Stimulated activated effector memory CD8-positive, alpha-beta T cell treated with anti-CD3 and anti-CD28 coated beads, Interleukin-12 subunit alpha, Interleukin-12 subunit beta, amount 100 ng/mL, for 72 hours (primary cell): ENCODE measurements around the gene STOX2.
A peak's percentile ranks its signal among the peaks of the same experiment; 100 is the strongest.

Source experiments
- ATAC-seq: fragments of 150-1000 bp; cut with Tn5 transposase; 2 replicates; pipeline ENCODE4 v1.10.0; 2021
- DNase-seq, 2 donors: peaks; one replicate each; pipeline ENCODE4 v3.0.0; 2021 to 2022; ENCODE audit warnings: low spot score in 2 of 2
- H3K27ac Mint-ChIP-seq: one replicate; pipeline ENCODE4 v1.8.0; 2022; ENCODE audit warnings: mild to moderate bottlenecking, mixed read lengths
- H3K36me3 Mint-ChIP-seq: one replicate; pipeline ENCODE4 v1.8.0; 2022; ENCODE audit warnings: mild to moderate bottlenecking, mixed read lengths
- H3K4me1 Mint-ChIP-seq: one replicate; pipeline ENCODE4 v1.8.0; 2022; ENCODE audit warnings: mixed read lengths
- H3K4me3 Mint-ChIP-seq: one replicate; pipeline ENCODE4 v1.8.0; 2022; ENCODE audit warnings: mild to moderate bottlenecking, mixed read lengths
- H3K9me3 Mint-ChIP-seq: one replicate; pipeline ENCODE4 v1.8.0; 2022; ENCODE audit warnings: mixed read lengths

Gene STOX2

DNA sequence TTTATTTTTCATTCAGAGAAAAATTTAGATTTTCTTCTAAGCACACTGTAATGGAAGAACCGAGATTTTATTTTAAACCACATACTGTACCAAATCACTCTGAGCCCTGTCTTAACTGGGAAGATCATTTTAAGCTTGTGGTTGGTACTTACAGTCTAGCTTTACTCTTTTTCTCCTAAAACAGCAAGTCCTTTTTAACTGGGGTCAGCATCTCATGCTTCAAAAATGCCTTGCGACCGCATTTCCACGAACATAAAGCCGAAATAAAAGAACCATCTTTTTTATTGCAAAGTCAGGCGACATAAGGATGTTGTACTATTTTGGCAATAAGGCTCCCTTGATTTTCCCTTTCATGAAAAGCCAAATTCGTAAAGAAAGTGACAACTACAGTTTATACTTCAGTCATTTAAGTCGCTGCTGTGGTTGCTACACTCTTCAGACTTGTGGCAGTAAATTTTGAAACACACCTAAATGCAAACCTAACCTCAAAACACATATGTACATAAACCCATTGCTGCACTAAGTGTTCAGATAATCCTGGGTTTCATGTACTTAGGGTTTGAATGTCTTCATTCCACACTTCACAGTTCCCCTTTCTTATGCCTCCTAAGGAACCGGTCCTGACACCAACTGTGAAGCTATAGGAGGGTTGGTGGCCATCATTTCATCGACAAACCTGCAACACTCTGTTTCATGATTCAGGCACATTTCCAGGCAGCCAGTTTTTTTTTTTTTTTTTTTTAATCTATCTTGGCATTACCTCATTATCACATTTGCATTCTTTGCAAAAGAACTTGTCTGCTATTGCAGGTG is 3.0 kb downstream of the STOX2 start:
- H3K36me3 Mint-ChIP-seq, result no peaks in the 10 kb centered on the region
- peaks cover 10% of the 10 kb centered on the region for H3K4me1 Mint-ChIP-seq
- no peak overlapping the region for H3K27ac Mint-ChIP-seq
- DNase-seq (no peak), ATAC-seq (no peak)
- no peak overlapping the region for H3K4me3 Mint-ChIP-seq
- H3K9me3 Mint-ChIP-seq, result no peaks in the 10 kb centered on the region

DNA sequence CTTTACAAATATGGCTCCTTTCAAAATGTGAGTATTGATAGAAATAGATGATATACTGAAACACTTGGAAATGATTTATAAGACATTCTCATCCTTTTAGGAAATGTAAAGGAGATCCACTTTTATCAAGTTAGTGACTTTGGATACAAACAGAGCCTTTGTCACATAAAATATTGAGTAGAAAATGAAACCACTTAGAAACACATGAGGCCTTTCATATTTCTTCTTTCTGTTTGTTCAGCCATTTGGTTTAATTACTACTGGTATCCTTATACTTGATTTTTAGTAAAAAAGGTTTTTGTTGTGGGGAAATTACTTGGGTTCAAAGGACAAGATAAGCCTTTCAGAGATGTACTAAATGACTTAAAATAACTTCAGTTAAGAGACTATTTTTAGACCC is 4.1 kb downstream of the STOX2 start:
- ATAC-seq (no peak), DNase-seq (no peak)
- no peaks in the 10 kb centered on the region for H3K36me3 Mint-ChIP-seq
- no peak overlapping the region for H3K27ac Mint-ChIP-seq
- H3K4me3 Mint-ChIP-seq, result no peak overlapping the region
- peaks cover 10% of the 10 kb centered on the region for H3K4me1 Mint-ChIP-seq
- no peaks in the 10 kb centered on the region for H3K9me3 Mint-ChIP-seq

DNA sequence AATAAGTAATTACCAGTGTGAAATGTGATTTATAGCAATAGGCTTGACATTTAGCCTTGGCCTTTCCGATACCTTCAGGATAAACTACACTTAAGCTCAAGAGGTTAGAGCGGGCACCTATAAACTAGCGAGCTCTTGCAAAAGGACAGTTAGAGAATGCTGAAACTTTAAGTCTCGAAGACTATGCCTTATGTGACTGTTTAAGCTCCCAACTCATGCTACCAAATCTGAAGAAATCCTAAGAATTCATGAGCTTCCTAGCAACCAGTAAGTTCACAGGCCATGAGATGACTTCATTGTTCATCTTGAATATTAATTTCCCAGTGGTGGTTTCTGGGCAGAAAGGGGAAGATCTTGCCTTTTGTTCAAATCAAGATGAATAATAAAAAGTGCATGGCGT is 4.7 kb downstream of the STOX2 start:
- no peaks in the 10 kb centered on the region for H3K9me3 Mint-ChIP-seq
- DNase-seq, result no peak
- no peak for ATAC-seq
- H3K36me3 Mint-ChIP-seq, result no peaks in the 10 kb centered on the region
- no peak overlapping the region for H3K27ac Mint-ChIP-seq
- H3K4me1 Mint-ChIP-seq, result peaks cover 10% of the 10 kb centered on the region
- no peak overlapping the region for H3K4me3 Mint-ChIP-seq

DNA sequence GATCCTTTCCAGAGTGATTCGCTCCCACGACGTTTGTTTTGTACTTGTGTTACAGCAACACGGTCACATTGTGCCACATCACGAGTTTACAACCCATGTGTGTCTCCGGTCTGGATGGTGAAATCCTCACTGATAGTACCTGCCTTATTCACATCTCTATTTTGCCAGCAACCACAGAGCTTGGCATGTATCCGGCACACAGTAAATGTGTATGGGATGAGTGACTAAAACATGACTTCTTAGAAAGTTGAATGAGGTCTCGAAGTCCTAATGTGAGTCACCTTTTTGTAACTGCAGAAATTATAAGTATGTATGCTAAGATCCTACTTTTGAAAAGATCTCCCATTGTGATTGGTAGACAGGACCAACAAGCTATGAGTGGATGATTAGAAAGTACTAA is 7.5 kb downstream of the STOX2 start:
- Mint-ChIP-seq H3K9me3 (no peaks in the 10 kb centered on the region), H3K27ac (no peak overlapping the region), H3K4me1 (peaks cover under 1% of the 10 kb centered on the region), H3K4me3 (no peak overlapping the region), H3K36me3 (no peaks in the 10 kb centered on the region)
- ATAC-seq (no peak), DNase-seq (no peak)

DNA sequence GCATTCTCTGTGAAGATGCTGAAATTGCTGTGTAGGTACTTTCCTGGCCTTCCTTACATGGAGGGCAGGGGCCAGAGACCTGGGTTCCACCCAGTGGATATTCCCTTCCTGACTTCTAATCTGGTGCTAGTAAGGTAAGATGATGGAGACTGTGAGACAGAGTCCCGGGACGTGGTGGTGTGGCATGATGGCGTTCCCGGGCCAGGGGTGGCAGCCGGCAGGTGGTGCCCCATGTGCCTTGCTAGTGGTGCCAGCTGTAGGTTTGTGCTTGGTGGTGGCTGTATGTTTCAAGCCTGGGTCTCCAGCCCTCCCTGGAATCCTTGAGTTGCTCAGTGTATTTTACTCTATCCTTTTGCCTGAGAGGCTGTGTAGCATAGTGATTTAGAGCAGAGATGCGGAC is 10.9 kb downstream of the STOX2 start:
- Mint-ChIP-seq H3K4me3 (no peak overlapping the region), H3K4me1 (no peaks in the 10 kb centered on the region)

DNA sequence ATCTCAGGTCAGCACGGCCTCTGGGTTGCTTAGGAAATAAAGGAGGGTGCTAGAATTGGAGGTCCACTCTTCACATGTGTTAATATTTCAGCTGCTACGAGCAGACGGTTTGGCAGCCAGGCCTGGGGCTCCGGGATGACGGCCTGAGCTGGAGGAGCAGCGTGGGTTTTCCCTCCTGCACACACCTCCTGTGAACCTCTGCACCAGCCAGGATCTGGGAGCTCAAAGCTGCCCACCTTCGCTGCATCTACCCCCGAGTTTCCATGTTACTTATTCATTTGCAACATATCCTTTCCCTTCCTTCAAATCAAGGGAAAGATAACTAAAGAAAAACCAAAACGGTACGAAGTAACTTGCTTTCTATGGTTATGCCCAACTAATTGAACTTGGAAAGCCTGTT is 13.6 kb downstream of the STOX2 start:
- ATAC-seq (no peak), DNase-seq (no peak)
- H3K36me3 Mint-ChIP-seq, result no peaks in the 10 kb centered on the region
- H3K9me3 Mint-ChIP-seq, result no peaks in the 10 kb centered on the region
- no peaks in the 10 kb centered on the region for H3K4me1 Mint-ChIP-seq
- no peak overlapping the region for H3K4me3 Mint-ChIP-seq
- H3K27ac Mint-ChIP-seq, result no peak overlapping the region

More for the DNA sequence above, 10.9 kb downstream of the STOX2 start:
- no peak overlapping the region for H3K27ac Mint-ChIP-seq
- H3K36me3 Mint-ChIP-seq, result no peaks in the 10 kb centered on the region
- H3K9me3 Mint-ChIP-seq, result no peaks in the 10 kb centered on the region
- DNase-seq, result no peak
- ATAC-seq, result no peak

DNA sequence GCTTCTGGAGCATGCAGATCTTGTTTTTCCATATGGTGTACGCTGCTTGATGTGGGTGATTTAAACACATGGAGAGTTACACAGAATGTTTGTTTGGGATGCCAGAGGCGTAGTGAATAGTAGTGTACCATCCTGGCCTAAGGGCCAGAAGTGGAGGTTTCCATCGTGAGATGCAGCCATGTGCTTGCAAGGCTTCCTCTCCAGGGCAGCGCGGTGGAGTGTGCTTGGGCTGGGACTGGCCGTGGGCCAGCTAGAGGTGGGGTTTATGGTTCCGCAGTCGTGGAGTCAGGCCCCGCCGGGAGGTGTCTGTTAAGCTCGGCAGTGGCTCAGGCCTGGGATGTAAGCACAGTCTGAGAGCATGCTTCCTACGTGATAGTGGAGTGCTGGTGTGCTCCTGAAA is 14.0 kb downstream of the STOX2 start:
- Mint-ChIP-seq H3K4me1 (no peaks in the 10 kb centered on the region), H3K9me3 (no peaks in the 10 kb centered on the region), H3K27ac (no peak overlapping the region), H3K36me3 (no peaks in the 10 kb centered on the region), H3K4me3 (no peak overlapping the region)
- ATAC-seq (peak; percentile 14), DNase-seq (no peak)

DNA sequence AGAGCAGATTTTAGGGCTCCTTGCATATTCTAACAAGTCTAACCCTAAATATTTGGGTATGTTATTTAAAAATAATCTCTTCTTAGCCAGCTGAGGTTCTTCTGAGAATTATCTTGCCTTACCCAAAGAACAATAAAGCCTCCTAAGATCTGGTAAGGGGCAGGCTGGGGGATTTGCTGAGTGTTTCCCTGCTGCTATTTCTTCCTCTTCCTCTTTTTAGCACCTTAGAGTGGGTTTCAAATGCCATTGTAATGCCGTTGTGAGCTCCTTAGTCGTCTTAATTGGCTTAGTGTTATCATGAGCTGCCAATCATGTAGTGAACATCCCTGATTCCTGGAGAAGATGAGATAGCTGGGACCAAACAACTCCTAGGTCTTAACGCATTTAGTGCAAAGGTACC is 15.4 kb downstream of the STOX2 start:
- Mint-ChIP-seq H3K9me3 (no peaks in the 10 kb centered on the region), H3K36me3 (no peaks in the 10 kb centered on the region), H3K27ac (no peak overlapping the region), H3K4me3 (no peak overlapping the region), H3K4me1 (no peaks in the 10 kb centered on the region)
- DNase-seq (no peak), ATAC-seq (no peak)

DNA sequence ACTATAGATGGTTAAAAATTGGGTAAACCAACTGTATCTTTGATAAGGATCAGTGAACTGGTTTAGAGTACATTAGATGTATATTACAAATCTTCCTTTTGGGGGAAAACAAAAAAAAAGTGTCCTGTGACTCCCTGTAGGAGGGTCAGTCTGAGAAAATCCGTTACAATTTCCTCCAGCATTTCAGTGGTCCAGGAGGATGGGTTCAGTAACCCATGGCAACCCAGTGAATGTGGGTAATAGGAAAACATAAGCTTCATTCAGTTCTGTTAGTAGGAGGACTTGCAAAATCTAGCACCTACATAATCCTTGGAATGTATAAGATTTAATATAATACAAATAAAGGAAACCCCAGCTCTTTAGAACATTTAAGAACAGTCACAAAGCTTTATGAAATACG is 16.2 kb downstream of the STOX2 start:
- no peaks in the 10 kb centered on the region for H3K36me3 Mint-ChIP-seq
- H3K27ac Mint-ChIP-seq, result no peak overlapping the region
- H3K4me3 Mint-ChIP-seq, result no peak overlapping the region
- no peaks in the 10 kb centered on the region for H3K9me3 Mint-ChIP-seq
- ATAC-seq (no peak), DNase-seq (no peak)
- no peaks in the 10 kb centered on the region for H3K4me1 Mint-ChIP-seq

DNA sequence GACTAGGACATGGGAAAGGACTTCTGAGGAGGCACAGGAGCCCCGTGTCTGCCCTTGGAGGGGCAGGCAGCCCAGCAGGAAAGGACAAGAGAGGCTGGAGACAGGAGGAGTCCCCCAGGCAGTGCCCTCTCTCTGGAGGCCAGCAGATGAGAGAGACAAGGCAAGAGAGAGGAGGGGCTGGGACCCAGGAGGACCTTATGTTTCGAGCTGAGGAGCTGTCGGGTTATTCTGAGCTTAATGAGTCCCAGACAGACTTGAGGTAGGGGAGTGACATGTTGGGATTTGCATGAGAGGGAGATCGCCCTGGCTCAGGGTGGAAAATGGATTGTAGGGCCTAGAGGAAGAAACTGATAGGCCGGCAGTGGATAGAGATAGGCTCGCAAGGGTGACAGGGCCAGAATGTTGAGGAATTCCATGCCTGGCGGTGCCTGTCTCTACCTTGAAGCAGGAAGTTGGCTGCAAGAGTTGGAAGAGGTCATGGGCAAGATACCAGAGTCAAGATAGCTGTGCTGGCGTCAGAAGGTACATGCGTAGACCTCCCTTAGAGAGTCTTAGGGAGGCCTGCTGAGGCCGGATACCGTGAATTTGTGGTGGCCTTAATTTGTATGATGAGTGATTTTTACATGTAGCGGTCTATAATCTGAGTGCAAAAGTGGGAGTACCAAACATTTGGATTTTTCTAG is 19.4 kb downstream of the STOX2 start:
- ATAC-seq (peak; percentile 39), DNase-seq (no peak)
- Mint-ChIP-seq H3K4me3 (no peak overlapping the region), H3K9me3 (no peaks in the 10 kb centered on the region), H3K36me3 (no peaks in the 10 kb centered on the region), H3K4me1 (no peaks in the 10 kb centered on the region), H3K27ac (no peak overlapping the region)

DNA sequence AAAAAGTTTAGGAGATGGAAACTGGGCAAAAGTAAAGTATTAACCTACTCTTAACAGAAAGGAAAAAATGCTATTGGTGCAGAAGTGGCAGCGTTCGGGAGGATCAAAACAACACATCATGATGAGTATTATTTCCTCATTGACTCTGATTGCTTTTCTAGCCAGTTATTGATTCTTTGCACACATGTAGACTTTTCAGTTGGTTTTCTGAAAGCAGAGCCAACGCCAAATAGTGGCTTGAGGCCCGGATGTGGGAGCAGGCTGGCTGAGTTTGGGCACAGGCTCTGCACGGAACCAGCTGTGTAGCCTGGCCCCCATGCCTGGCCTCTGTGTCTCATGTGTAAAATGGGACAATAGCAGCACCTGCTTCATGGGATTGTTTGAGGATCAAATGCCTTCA is 21.8 kb downstream of the STOX2 start:
- ATAC-seq (no peak), DNase-seq (no peak)
- no peaks in the 10 kb centered on the region for H3K36me3 Mint-ChIP-seq
- no peaks in the 10 kb centered on the region for H3K9me3 Mint-ChIP-seq
- H3K4me3 Mint-ChIP-seq, result no peak overlapping the region
- H3K4me1 Mint-ChIP-seq, result no peaks in the 10 kb centered on the region
- no peak overlapping the region for H3K27ac Mint-ChIP-seq

DNA sequence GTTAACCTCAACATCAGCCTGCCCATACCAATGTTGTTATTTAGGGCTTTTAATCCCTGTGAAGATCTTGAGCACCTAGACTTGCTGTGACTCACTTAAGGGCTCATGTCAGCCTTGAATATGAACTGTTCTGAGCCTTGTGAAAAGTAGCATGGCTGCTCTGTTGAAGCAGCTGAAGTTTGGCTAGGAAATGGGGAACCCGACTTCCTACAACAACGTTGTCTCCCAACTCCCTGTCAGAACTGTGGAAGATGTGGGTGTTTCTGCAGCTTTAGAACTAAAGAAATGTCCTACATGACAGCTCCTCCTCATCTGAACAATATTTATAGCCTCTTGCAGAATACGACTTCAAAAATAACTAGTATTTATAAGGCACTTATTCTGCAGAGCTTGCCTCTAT is 27.5 kb downstream of the STOX2 start:
- H3K27ac Mint-ChIP-seq, result no peak overlapping the region
- ATAC-seq (no peak), DNase-seq (no peak)
- no peaks in the 10 kb centered on the region for H3K9me3 Mint-ChIP-seq
- H3K4me1 Mint-ChIP-seq, result no peaks in the 10 kb centered on the region
- H3K4me3 Mint-ChIP-seq, result no peak overlapping the region
- H3K36me3 Mint-ChIP-seq, result no peaks in the 10 kb centered on the region

DNA sequence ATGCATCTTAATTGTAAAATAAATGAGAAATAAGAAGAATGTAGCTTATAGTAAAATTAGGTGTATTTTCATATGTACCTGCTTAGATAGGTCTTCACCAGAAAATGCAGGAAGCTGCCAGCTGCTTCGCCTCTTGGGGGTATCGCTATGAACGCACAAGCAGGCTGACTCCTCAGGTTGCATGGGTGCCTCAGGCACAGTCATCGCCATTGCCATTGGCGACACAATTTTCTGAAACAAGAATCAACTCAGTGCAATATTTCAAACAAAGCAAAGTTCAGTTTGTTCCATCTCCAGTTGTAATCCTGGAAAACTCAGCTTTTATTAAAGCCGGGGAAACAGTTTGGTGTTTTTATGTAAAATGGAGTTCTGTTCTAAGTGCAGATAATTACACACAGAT is 29.7 kb downstream of the STOX2 start:
- H3K4me1 Mint-ChIP-seq, result no peaks in the 10 kb centered on the region
- H3K4me3 Mint-ChIP-seq, result no peak overlapping the region
- H3K36me3 Mint-ChIP-seq, result no peaks in the 10 kb centered on the region
- H3K9me3 Mint-ChIP-seq, result no peaks in the 10 kb centered on the region
- DNase-seq (no peak), ATAC-seq (no peak)
- no peak overlapping the region for H3K27ac Mint-ChIP-seq

DNA sequence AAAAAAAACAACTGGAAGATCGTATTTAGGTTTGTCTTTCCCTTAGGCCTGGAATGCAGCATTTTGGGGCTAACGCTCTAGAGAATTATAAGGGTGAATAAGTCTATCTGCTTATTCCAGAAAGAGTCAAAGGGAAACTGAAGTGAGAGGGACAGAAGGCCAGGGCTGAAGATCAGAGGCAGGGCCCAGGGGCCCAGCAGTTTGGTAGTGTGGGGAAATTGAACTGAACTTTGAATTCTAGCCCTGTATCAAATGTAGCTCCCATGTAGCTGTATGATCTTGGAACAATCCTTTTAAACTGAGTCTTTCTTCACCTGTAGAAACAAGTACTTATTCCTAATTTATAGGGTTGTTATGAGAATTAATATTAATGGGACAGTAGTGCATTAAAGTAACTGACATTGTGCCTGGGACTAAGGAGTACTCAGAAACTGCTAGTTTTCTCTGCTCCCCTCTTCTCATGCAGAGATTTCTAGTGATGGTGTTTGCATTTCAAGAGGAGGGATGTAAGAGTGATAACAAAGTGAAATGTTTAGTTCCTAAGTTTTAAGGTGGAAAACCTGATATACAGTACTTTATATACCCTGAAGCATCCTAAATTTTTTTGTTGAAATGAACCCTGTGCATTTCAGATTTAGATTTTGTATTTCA is 30.4 kb downstream of the STOX2 start:
- Mint-ChIP-seq H3K27ac (no peak overlapping the region), H3K4me3 (no peak overlapping the region), H3K36me3 (no peaks in the 10 kb centered on the region), H3K9me3 (no peaks in the 10 kb centered on the region), H3K4me1 (no peaks in the 10 kb centered on the region)
- ATAC-seq, result no peak
- no peak for DNase-seq

DNA sequence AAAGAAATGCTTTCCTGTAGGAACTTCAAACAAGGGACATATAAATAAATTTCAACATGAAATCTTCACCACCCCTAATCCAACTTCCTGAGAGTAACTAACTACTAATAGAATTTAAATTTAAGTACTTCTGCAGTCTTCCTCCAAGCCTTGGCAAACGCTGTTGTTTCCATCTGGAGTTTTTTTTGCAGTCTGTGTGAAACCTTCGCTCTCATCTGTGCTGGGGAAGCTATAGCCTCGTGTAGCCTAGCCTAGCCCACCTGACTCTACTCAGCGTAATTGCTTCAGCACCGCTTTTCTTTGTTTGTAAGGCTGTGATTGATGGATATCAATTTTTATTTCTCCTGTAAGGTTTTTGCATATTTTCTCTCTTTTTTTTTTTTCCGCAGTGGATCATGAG is 30.9 kb downstream of the STOX2 start:
- ATAC-seq, result no peak
- H3K4me3 Mint-ChIP-seq, result no peak overlapping the region
- no peak for DNase-seq
- no peak overlapping the region for H3K27ac Mint-ChIP-seq
- H3K9me3 Mint-ChIP-seq, result no peaks in the 10 kb centered on the region
- no peaks in the 10 kb centered on the region for H3K4me1 Mint-ChIP-seq
- H3K36me3 Mint-ChIP-seq, result no peaks in the 10 kb centered on the region
